IMR-90 (cell line): ENCODE data around the gene ST3GAL4. TPM values are rescaled to one million over a fixed set of nuclear protein-coding genes. Genes with fewer than 3 reads are reported as not detected.

Experiments
- ATAC-seq: fragments of 200-7000 bp; cut with Tn5 transposase; 2 replicates; pipeline ENCODE4 v1.9.1; 2020; ENCODE audit warnings: low read depth, mild to moderate bottlenecking, moderate library complexity
- BruUV-seq: library from RNA; stranded (reverse); fragments of 400-500 nt; replicated peaks from 2 replicates; lab custom pipeline; 2021; lab: Mats Ljungman, UMichigan
- CTCF ChIA-PET: fragments of 300-600 bp; formaldehyde crosslinking; extraction: SDS; loops from one replicate; lab custom pipeline; 2021; ENCODE audit warnings: antibody characterized with exemption; lab: Yijun Ruan, JAX
- POLR2A ChIA-PET: fragments of 300-600 bp; sonication (Branson Sonifier 250); formaldehyde crosslinking; loops from one replicate; lab custom pipeline; 2022; ENCODE audit warnings: antibody characterized with exemption; ENCODE audit not compliant: unreplicated experiment; lab: Charles Lee
- DNase-seq: peaks from one replicate; pipeline ENCODE4 v3.0.0; 2013
- H2AFZ ChIP-seq: replicated peaks from 2 replicates; pipeline ENCODE3; 2013; ENCODE audit warnings: low read length, mild to moderate bottlenecking; ENCODE audit not compliant: poor library complexity
- H2AK5ac ChIP-seq: 2 replicates; pipeline ENCODE4 v1.6.1; 2013; ENCODE audit warnings: low read depth, low read length, inconsistent platforms
- H2AK9ac ChIP-seq: replicated peaks from 2 replicates; pipeline ENCODE3; 2013; ENCODE audit warnings: mild to moderate bottlenecking, low read depth, low read length, moderate library complexity; ENCODE audit not compliant: poor library complexity
- H2BK120ac ChIP-seq: 2 replicates; pipeline ENCODE4 v1.6.1; 2013; ENCODE audit warnings: low read depth, low read length, inconsistent platforms
- H2BK15ac ChIP-seq: 3 replicates; pipeline ENCODE4 v1.6.1; 2013; ENCODE audit warnings: low read depth, low read length, inconsistent platforms
- H2BK20ac ChIP-seq: 2 replicates; pipeline ENCODE4 v1.6.1; 2013; ENCODE audit warnings: low read depth, mild to moderate bottlenecking, inconsistent platforms, low read length, moderate library complexity
- H2BK5ac ChIP-seq: 2 replicates; pipeline ENCODE4 v1.6.1; 2013; ENCODE audit warnings: mild to moderate bottlenecking, low read depth, low read length, inconsistent platforms; ENCODE audit not compliant: poor library complexity, severe bottlenecking
- H3K14ac ChIP-seq: replicated peaks from 2 replicates; pipeline ENCODE4 v1.6.1; 2013; ENCODE audit warnings: low read depth, low read length, inconsistent platforms
- H3K18ac ChIP-seq: 2 replicates; pipeline ENCODE4 v1.6.1; 2013; ENCODE audit warnings: low read depth, low read length, control low read depth
- H3K23ac ChIP-seq: 2 replicates; pipeline ENCODE4 v1.6.1; 2013; ENCODE audit warnings: low read depth, low read length, inconsistent platforms
- H3K27ac ChIP-seq: 2 replicates; pipeline ENCODE4 v1.5.1; 2013; ENCODE audit warnings: mild to moderate bottlenecking, control low read depth, low read length; ENCODE audit not compliant: insufficient read depth
- H3K27me3 ChIP-seq: 2 replicates; pipeline ENCODE4 v1.6.1; 2013; ENCODE audit warnings: low read length; ENCODE audit not compliant: control insufficient read depth, insufficient read depth
- H3K36me3 ChIP-seq: 2 replicates; pipeline ENCODE4 v1.6.1; 2013; ENCODE audit warnings: low read length, mixed read lengths; ENCODE audit not compliant: control insufficient read depth, insufficient read depth
- H3K4ac ChIP-seq: 2 replicates; pipeline ENCODE4 v1.6.1; 2013; ENCODE audit warnings: low read depth, low read length, inconsistent platforms
- H3K4me1 ChIP-seq: 2 replicates; pipeline ENCODE4 v1.6.1; 2013; ENCODE audit warnings: low read length, mixed read lengths; ENCODE audit not compliant: control insufficient read depth, insufficient read depth
- H3K4me2 ChIP-seq: 2 replicates; pipeline ENCODE4 v1.6.1; 2013; ENCODE audit warnings: low read depth, mild to moderate bottlenecking, control low read depth, low read length, moderate library complexity
- H3K4me3 ChIP-seq: 2 replicates; pipeline ENCODE4 v1.5.1; 2013; ENCODE audit warnings: low read depth, mild to moderate bottlenecking, control low read depth, low read length, moderate library complexity; ENCODE audit not compliant: insufficient read depth
- H3K56ac ChIP-seq: 2 replicates; pipeline ENCODE4 v1.6.1; 2013; ENCODE audit warnings: low read length, inconsistent platforms; ENCODE audit not compliant: insufficient read depth; ENCODE audit errors: extremely low read depth
- H3K79me1 ChIP-seq, 2 experiments: 2 replicates each; pipeline ENCODE4 v1.6.1; 2013; ENCODE audit warnings: low read length in 2 of 2, inconsistent platforms in 1 of 2, low read depth in 1 of 2
- H3K9ac ChIP-seq: 2 replicates; pipeline ENCODE4 v1.6.1; 2013; ENCODE audit warnings: low read depth, low read length, control low read depth
- H3K9me1 ChIP-seq: 2 replicates; pipeline ENCODE4 v1.6.1; 2013; ENCODE audit warnings: low read length, inconsistent platforms; ENCODE audit not compliant: insufficient read depth
- H3K9me3 ChIP-seq: 2 replicates; pipeline ENCODE4 v1.6.1; 2013; ENCODE audit warnings: low read length; ENCODE audit not compliant: control insufficient read depth, insufficient read depth
- H4K20me1 ChIP-seq: 2 replicates; pipeline ENCODE4 v1.6.1; 2013; ENCODE audit warnings: low read length, inconsistent platforms; ENCODE audit not compliant: insufficient read depth
- H4K5ac ChIP-seq: 2 replicates; pipeline ENCODE4 v1.6.1; 2013; ENCODE audit warnings: mild to moderate bottlenecking, low read depth, low read length, control low read depth
- H4K8ac ChIP-seq, 2 experiments: 2 replicates each; pipeline ENCODE4 v1.6.1; 2013; ENCODE audit warnings: low read depth in 2 of 2, low read length in 2 of 2, control low read depth in 1 of 2, inconsistent platforms in 1 of 2
- H4K91ac ChIP-seq: 2 replicates; pipeline ENCODE4 v1.6.1; 2013; ENCODE audit warnings: low read depth, low read length, inconsistent platforms; ENCODE audit not compliant: insufficient read depth
- BHLHE40 ChIP-seq: fragments of 150-350 bp; IDR thresholded peaks from 2 replicates; pipeline ENCODE4 v1.6.1; 2016; ENCODE audit warnings: mild to moderate bottlenecking, low read depth, low read length
- CEBPB ChIP-seq: IDR thresholded peaks from 2 replicates; pipeline ENCODE4 v1.6.1; 2012; ENCODE audit warnings: low read depth, low read length, improper control_type of control experiment
- CHD1 ChIP-seq: IDR thresholded peaks from 2 replicates; pipeline ENCODE4 v1.6.1; 2012; ENCODE audit warnings: low read depth, low read length, improper control_type of control experiment
- FOS ChIP-seq: fragments of 150-350 bp; IDR thresholded peaks from 2 replicates; pipeline ENCODE4 v1.6.1; 2016; ENCODE audit warnings: low read depth, low read length
- MXI1 ChIP-seq: IDR thresholded peaks from 2 replicates; pipeline ENCODE4 v1.6.1; 2012; ENCODE audit warnings: low read depth, mild to moderate bottlenecking, low read length, moderate library complexity, borderline replicate concordance
- NFE2L2 ChIP-seq: fragments of 150-350 bp; IDR thresholded peaks from 2 replicates; pipeline ENCODE4 v1.6.1; 2016; ENCODE audit warnings: low read depth, mild to moderate bottlenecking, low read length
- SMC3 ChIP-seq: fragments of 150-350 bp; IDR thresholded peaks from 2 replicates; pipeline ENCODE4 v1.6.1; 2016; ENCODE audit warnings: low read depth, mild to moderate bottlenecking, antibody characterized with exemption, low read length, moderate library complexity
- USF2 ChIP-seq: fragments of 150-350 bp; IDR thresholded peaks from 2 replicates; pipeline ENCODE4 v1.6.1; 2017; ENCODE audit warnings: mild to moderate bottlenecking, antibody characterized with exemption, low read length, low read depth
- WGBS, 2 experiments: methylation state at CpG; one replicate each; pipeline versions ENCODE4 v1.1.5 to v1.1.7; 2013; ENCODE audit warnings: missing lambda C conversion rate in 2 of 2; ENCODE audit not compliant: insufficient read length in 1 of 2; ENCODE audit errors: extremely low coverage in 2 of 2; 5-methylcytosine and 5-hydroxymethylcytosine counted together
- dilution Hi-C: fragments of 300-500 bp; cut with HindIII; formaldehyde crosslinking; loops from one replicate; pipeline ENCODE4 v1.14.3; 2018; ENCODE audit warnings: low sequenced_read_pairs; ENCODE audit not compliant: unreplicated experiment
- in situ Hi-C: fragments of 300-500 bp; cut with MboI; formaldehyde crosslinking; loops from 3 replicates; pipeline ENCODE4 v1.14.3; 2019; ENCODE audit warnings: low sequenced_read_pairs, inconsistent platforms, mixed read lengths
- intact Hi-C: fragments of 100-400 bp; cut with micrococcal nuclease; formaldehyde crosslinking; loops from 2 replicates; pipeline ENCODE4 v1.10.0; 2022
- polyA plus RNA-seq, 3 experiments: library from polyadenylated mRNA; depleted of rRNA; stranded (reverse); fragments of >200 nt; gene quantifications; 2 replicates each; pipeline ENCODE4 v1.2.3, GENCODE V29; 2012; ENCODE audit warnings: low replicate concordance in 1 of 3
- total RNA-seq: library from RNA; depleted of rRNA; stranded (reverse); fragments of >200 nt; gene quantifications from 2 replicates; pipeline ENCODE4 v1.2.3, GENCODE V29; 2012
- TF ChIP-seq, protein P1 (sequence below): conservative IDR thresholded peaks from 2 replicates; pipeline ENCODE4 v1.5.1; 2012; ENCODE audit warnings: mild to moderate bottlenecking, low read depth, low read length, improper control_type of control experiment
- TF ChIP-seq, protein P2 (sequence below): fragments of 150-350 bp; IDR thresholded peaks from 2 replicates; pipeline ENCODE4 v1.6.1; 2016; ENCODE audit warnings: low read depth, mild to moderate bottlenecking, low read length, moderate library complexity, borderline replicate concordance

The ST3GAL4 gene
- total and polyA plus RNA-seq, 2 of the 4 experiments (the other 2 are of a cell fraction), result 17.0 to 19.7 TPM

GRCh38 chr11:126358763-126359160 lies 3.3 kb downstream of the ST3GAL4 start:
- Histone ChIP-seq H3K9me3 (no peaks in the 10 kb centered on the region), H3K4me3 (no peak overlapping the region), H2AFZ (no peak overlapping the region), H2AK5ac (no peak overlapping the region), H2BK15ac (no peak overlapping the region), H3K79me1 (peaks cover 20 to 57% of the 10 kb centered on the region in 2 experiments), H2BK120ac (no peak overlapping the region), H3K4ac (no peak overlapping the region), H3K9me1 (peaks cover 4% of the 10 kb centered on the region; the same call in 1 of the 2 replicates), H3K27me3 (no peaks in the 10 kb centered on the region), H3K18ac (no peak overlapping the region), H2AK9ac (no peak overlapping the region), H4K91ac (no peak overlapping the region), H2BK20ac (no peak overlapping the region), H3K4me2 (no peak overlapping the region), H3K14ac (no peak overlapping the region), H4K20me1 (peaks cover 4% of the 10 kb centered on the region), H4K8ac (no peak overlapping the region), H3K23ac (no peak overlapping the region), H3K4me1 (peaks cover 21% of the 10 kb centered on the region), H4K5ac (no peak overlapping the region), H3K9ac (no peak overlapping the region), H3K36me3 (no peaks in the 10 kb centered on the region), H2BK5ac (no peak overlapping the region), H3K27ac (no peak overlapping the region), H3K56ac (no peak overlapping the region)
- TF ChIP-seq CEBPB (no peak), SMC3 (no peak), CHD1 (no peak), MXI1 (no peak), BHLHE40 (no peak), USF2 (no peak), NFE2L2 (no peak), FOS (no peak)
- TF ChIP-seq, protein P1, sequence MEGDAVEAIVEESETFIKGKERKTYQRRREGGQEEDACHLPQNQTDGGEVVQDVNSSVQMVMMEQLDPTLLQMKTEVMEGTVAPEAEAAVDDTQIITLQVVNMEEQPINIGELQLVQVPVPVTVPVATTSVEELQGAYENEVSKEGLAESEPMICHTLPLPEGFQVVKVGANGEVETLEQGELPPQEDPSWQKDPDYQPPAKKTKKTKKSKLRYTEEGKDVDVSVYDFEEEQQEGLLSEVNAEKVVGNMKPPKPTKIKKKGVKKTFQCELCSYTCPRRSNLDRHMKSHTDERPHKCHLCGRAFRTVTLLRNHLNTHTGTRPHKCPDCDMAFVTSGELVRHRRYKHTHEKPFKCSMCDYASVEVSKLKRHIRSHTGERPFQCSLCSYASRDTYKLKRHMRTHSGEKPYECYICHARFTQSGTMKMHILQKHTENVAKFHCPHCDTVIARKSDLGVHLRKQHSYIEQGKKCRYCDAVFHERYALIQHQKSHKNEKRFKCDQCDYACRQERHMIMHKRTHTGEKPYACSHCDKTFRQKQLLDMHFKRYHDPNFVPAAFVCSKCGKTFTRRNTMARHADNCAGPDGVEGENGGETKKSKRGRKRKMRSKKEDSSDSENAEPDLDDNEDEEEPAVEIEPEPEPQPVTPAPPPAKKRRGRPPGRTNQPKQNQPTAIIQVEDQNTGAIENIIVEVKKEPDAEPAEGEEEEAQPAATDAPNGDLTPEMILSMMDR, result no peak
- TF ChIP-seq, protein P2, sequence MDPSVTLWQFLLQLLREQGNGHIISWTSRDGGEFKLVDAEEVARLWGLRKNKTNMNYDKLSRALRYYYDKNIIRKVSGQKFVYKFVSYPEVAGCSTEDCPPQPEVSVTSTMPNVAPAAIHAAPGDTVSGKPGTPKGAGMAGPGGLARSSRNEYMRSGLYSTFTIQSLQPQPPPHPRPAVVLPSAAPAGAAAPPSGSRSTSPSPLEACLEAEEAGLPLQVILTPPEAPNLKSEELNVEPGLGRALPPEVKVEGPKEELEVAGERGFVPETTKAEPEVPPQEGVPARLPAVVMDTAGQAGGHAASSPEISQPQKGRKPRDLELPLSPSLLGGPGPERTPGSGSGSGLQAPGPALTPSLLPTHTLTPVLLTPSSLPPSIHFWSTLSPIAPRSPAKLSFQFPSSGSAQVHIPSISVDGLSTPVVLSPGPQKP, result no peak
- in situ Hi-C loops, result no loop called here
- no TSS peak for BruUV-seq
- dilution Hi-C loops, result no loop called here
- ChIA-PET CTCF (interaction anchor here (0.7 kb wide), 1 partner anchor 48 kb away, joined by 4 read pairs; no protein-coding TSS in a partner anchor), POLR2A (no interaction called here)
- DNase-seq, result no peak
- intact Hi-C loops, result no loop called here
- WGBS, 2 experiments, result 88% methylated on average over 1 of the region's 2 CpGs; no CpG with 5 or more reads in 1 of the 2 experiments
- no peak for ATAC-seq
